ENCODE data around the gene ZNF398.

DNA sequence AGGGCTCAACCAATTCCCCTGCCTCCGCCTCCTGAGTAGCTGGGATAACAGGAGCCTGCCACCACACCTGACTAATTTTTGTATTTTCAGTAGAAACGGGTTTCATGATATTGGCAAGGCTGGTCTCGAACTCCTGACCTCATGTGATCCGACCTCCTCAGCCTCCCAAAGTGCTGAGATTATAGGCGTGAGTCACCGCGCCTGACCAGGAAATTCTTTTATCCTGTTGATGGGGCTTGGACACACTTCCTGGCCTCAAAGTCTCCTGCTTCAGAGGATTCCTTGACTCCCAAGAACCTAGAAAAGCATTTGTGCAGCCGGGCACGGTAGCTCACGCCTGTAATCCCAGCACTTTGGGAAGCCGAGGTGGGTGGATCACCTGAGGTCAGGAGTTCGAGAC is 37.3 kb upstream of the ZNF398 start:
- TF ChIP-seq ZBTB26 (CRISPR knock-in tag; IDR thresholded peaks at IDR 0.05): no peak
- TF ChIP-seq, protein P1, sequence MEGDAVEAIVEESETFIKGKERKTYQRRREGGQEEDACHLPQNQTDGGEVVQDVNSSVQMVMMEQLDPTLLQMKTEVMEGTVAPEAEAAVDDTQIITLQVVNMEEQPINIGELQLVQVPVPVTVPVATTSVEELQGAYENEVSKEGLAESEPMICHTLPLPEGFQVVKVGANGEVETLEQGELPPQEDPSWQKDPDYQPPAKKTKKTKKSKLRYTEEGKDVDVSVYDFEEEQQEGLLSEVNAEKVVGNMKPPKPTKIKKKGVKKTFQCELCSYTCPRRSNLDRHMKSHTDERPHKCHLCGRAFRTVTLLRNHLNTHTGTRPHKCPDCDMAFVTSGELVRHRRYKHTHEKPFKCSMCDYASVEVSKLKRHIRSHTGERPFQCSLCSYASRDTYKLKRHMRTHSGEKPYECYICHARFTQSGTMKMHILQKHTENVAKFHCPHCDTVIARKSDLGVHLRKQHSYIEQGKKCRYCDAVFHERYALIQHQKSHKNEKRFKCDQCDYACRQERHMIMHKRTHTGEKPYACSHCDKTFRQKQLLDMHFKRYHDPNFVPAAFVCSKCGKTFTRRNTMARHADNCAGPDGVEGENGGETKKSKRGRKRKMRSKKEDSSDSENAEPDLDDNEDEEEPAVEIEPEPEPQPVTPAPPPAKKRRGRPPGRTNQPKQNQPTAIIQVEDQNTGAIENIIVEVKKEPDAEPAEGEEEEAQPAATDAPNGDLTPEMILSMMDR (IDR thresholded peaks at IDR 0.05 in 2 of 3, conservative IDR thresholded peaks at IDR 0.05 in 1 of 3; ENCODE audit: insufficient read depth in 2 of 3, low read depth in 1 of 3, low read length in 3 of 3): no peak
- no peak for TF ChIP-seq SOX6 (IDR thresholded peaks at IDR 0.05)
- TF ChIP-seq, protein P2, sequence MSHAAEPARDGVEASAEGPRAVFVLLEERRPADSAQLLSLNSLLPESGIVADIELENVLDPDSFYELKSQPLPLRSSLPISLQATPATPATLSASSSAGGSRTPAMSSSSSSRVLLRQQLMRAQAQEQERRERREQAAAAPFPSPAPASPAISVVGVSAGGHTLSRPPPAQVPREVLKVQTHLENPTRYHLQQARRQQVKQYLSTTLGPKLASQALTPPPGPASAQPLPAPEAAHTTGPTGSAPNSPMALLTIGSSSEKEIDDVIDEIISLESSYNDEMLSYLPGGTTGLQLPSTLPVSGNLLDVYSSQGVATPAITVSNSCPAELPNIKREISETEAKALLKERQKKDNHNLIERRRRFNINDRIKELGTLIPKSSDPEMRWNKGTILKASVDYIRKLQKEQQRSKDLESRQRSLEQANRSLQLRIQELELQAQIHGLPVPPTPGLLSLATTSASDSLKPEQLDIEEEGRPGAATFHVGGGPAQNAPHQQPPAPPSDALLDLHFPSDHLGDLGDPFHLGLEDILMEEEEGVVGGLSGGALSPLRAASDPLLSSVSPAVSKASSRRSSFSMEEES (CRISPR knock-in tag; IDR thresholded peaks at IDR 0.05): no peak
- TF ChIP-seq, protein P3, sequence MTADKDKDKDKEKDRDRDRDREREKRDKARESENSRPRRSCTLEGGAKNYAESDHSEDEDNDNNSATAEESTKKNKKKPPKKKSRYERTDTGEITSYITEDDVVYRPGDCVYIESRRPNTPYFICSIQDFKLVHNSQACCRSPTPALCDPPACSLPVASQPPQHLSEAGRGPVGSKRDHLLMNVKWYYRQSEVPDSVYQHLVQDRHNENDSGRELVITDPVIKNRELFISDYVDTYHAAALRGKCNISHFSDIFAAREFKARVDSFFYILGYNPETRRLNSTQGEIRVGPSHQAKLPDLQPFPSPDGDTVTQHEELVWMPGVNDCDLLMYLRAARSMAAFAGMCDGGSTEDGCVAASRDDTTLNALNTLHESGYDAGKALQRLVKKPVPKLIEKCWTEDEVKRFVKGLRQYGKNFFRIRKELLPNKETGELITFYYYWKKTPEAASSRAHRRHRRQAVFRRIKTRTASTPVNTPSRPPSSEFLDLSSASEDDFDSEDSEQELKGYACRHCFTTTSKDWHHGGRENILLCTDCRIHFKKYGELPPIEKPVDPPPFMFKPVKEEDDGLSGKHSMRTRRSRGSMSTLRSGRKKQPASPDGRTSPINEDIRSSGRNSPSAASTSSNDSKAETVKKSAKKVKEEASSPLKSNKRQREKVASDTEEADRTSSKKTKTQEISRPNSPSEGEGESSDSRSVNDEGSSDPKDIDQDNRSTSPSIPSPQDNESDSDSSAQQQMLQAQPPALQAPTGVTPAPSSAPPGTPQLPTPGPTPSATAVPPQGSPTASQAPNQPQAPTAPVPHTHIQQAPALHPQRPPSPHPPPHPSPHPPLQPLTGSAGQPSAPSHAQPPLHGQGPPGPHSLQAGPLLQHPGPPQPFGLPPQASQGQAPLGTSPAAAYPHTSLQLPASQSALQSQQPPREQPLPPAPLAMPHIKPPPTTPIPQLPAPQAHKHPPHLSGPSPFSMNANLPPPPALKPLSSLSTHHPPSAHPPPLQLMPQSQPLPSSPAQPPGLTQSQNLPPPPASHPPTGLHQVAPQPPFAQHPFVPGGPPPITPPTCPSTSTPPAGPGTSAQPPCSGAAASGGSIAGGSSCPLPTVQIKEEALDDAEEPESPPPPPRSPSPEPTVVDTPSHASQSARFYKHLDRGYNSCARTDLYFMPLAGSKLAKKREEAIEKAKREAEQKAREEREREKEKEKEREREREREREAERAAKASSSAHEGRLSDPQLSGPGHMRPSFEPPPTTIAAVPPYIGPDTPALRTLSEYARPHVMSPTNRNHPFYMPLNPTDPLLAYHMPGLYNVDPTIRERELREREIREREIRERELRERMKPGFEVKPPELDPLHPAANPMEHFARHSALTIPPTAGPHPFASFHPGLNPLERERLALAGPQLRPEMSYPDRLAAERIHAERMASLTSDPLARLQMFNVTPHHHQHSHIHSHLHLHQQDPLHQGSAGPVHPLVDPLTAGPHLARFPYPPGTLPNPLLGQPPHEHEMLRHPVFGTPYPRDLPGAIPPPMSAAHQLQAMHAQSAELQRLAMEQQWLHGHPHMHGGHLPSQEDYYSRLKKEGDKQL (CRISPR knock-in tag; IDR thresholded peaks at IDR 0.05; ENCODE audit: borderline replicate concordance): no peak
- TF ChIP-seq CBX1 (IDR thresholded peaks at IDR 0.05; ENCODE audit: low read depth): no peak
- TF ChIP-seq TAF1 (IDR thresholded peaks at IDR 0.05; ENCODE audit: control insufficient read depth, extremely low read depth, insufficient read depth, low read length, severe bottlenecking): no peak
- no peak for TF ChIP-seq ZNF184 (CRISPR knock-in tag; IDR thresholded peaks at IDR 0.05)
- no peak for TF ChIP-seq POLR2A (conservative IDR thresholded peaks at IDR 0.05)
- TF ChIP-seq MAX (CRISPR knock-in tag; IDR thresholded peaks at IDR 0.05): no peak
- TF ChIP-seq MYBL2 (IDR thresholded peaks at IDR 0.05; ENCODE audit: low read depth): no peak
- no peak for TF ChIP-seq MYBL2 (CRISPR knock-in tag; IDR thresholded peaks at IDR 0.05; ENCODE audit: borderline replicate concordance)

Measured in K562 (cell line).